Measurements from ENCODE around the gene AP1G1. TPM values are rescaled to one million over a fixed set of nuclear protein-coding genes. Genes with fewer than 3 reads are reported as not detected.

AP1G1 gene
- total RNA-seq, 2 donors from 2014 or later = 150 to 160 TPM

GRCh38 chr16:71726476-71727315, 81.9 kb downstream of the AP1G1 start:
- DNase-seq (no peak), ATAC-seq (no peak)
- no peaks in the 10 kb centered on the region for H3K27me3 Mint-ChIP-seq
- H3K9me3 ChIP-seq (ENCODE audit: control insufficient read depth, low read length, poor library complexity, severe bottlenecking) = no peaks in the 10 kb centered on the region
- H3K4me1 Mint-ChIP-seq = peaks cover 11% of the 10 kb centered on the region
- H3K36me3 Mint-ChIP-seq (ENCODE audit: low read depth) = peaks cover 3% of the 10 kb centered on the region
- H3K27ac Mint-ChIP-seq = no peak overlapping the region
- H3K4me3 Mint-ChIP-seq = no peak overlapping the region

GRCh38 chr16:71724320-71724751, 84.3 kb downstream of the AP1G1 start, which contains the start of gene PHLPP2:
PHLPP2 (minus strand) TSS chr16:71724701; CDS start chr16:71714795, 9,906 bp downstream.
- Mint-ChIP-seq H3K27me3 (no peaks in the 10 kb centered on the region), H3K36me3 (ENCODE audit: low read depth) (no peaks in the 10 kb centered on the region), H3K4me3 (peak within 1 kb of the TSS; percentile 87), H3K27ac (peak within 1 kb of the TSS; percentile 41), H3K4me1 (peaks cover 11% of the 10 kb centered on the region)
- DNase-seq (no peak), ATAC-seq (no peak)
- H3K9me3 ChIP-seq (ENCODE audit: control insufficient read depth, low read length, poor library complexity, severe bottlenecking) = no peaks in the 10 kb centered on the region

- Mint-ChIP-seq H3K27me3 (no peaks in the 10 kb centered on the region), H3K36me3 (ENCODE audit: low read depth) (no peaks in the 10 kb centered on the region), H3K4me1 (peaks cover 11% of the 10 kb centered on the region), H3K27ac (peak overlapping the region; percentile 41), H3K4me3 (peak overlapping the region; percentile 87)
- ATAC-seq (peak; percentile 84), DNase-seq (peak; percentile 71 to 84 (median 78))
- no peaks in the 10 kb centered on the region for H3K9me3 ChIP-seq (ENCODE audit: control insufficient read depth, low read length, poor library complexity, severe bottlenecking)
Observed at GRCh38 chr16:71723537-71724319, 84.9 kb downstream of the AP1G1 start.

DNA sequence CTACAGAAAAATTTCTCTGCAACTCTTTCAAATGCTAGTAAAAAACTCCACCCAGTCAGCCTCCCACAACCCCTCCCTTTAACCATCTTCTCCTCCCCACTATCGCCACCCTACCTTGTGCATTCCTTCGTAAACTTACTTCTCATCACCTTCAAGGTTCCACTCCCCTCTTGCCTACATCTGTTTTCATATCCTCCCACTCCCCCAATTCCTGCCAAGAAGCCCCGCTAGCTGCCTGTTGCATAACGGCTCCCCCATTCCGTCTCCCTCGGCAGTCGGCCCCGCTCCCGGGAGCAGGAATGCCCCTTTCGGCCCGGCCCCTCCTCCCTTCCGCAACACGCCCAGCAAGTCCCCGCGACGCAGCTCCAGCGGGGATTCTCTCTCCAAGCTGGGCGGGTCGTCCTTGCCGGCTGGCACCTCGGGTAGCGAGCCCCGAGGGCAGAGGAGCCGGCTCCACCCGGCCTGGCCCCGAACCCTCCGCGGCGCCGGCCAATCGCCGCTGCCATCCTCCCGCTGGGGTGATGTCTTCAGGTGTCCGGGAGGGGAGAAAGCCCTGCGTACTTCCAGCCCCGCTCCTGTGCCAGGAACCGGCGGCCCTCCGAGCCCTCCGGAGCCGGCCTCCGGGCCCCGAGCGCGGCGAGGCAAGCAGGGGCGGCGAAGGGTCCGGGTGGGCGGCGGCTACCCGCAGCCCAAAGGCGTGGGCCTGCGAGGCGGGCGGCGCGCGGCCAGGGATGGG, 85.7 kb downstream of the AP1G1 start:
- ATAC-seq (peak; percentile 49), DNase-seq (peak; percentile 20 to 63 (median 63))
- Mint-ChIP-seq H3K4me3 (peak overlapping the region; percentile 98), H3K4me1 (peaks cover 11% of the 10 kb centered on the region), H3K36me3 (ENCODE audit: low read depth) (no peaks in the 10 kb centered on the region), H3K27ac (peak overlapping the region; percentile 88), H3K27me3 (no peaks in the 10 kb centered on the region)
- no peaks in the 10 kb centered on the region for H3K9me3 ChIP-seq (ENCODE audit: control insufficient read depth, low read length, poor library complexity, severe bottlenecking)

- ATAC-seq = no peak
- no peak overlapping the region for H3K27ac Mint-ChIP-seq
- DNase-seq = no peak
- H3K36me3 Mint-ChIP-seq (ENCODE audit: low read depth) = peaks cover 2% of the 10 kb centered on the region
- no peaks in the 10 kb centered on the region for H3K27me3 Mint-ChIP-seq
- H3K4me3 Mint-ChIP-seq = peak overlapping the region; percentile 56
- H3K9me3 ChIP-seq (ENCODE audit: control insufficient read depth, low read length, poor library complexity, severe bottlenecking) = no peaks in the 10 kb centered on the region
- H3K4me1 Mint-ChIP-seq = peaks cover 18% of the 10 kb centered on the region
Observed at GRCh38 chr16:71721066-71721740, 87.4 kb downstream of the AP1G1 start.

DNA sequence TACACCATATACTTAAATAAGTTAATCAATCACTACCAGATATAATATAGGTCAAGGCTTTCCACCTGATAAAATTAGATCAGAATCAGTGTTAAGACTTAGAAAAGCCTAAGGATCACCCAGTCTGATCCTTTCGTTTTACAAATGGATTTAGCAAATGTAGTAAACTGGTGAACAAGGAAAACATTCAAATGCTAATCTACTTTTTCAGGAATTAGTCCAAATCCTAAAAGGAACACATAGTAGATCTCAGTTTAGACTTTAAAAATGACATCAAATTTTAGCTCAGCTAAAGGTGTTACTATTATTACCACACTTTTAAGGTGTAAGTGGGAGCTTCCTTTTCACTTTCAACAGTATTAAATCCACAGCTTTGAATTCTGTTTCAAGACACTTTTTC, 96.1 kb downstream of the AP1G1 start:
- Mint-ChIP-seq H3K4me3 (no peak overlapping the region), H3K4me1 (peaks cover 14% of the 10 kb centered on the region), H3K27ac (no peak overlapping the region), H3K27me3 (no peaks in the 10 kb centered on the region), H3K36me3 (ENCODE audit: low read depth) (peaks cover 5% of the 10 kb centered on the region)
- DNase-seq (no peak), ATAC-seq (no peak)
- no peaks in the 10 kb centered on the region for H3K9me3 ChIP-seq (ENCODE audit: control insufficient read depth, low read length, poor library complexity, severe bottlenecking)

DNA sequence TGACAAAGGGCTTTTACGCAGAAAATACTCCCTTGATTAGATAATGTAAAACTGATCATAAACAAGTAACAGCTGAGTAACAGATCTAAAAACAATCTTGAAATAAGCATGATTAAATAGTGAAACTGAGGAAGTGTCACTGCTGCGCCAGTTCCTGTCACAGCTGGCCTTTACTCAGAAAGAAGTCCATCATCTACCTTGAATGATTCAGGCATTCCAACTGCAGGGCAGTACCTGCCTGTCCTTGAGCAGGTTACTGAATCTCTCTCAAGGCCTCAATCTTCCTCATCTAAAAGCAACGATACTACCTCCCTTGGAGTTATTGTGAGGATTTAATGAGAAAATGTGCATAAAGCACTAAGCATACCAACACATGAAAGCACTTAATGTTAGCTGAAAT, 96.8 kb downstream of the AP1G1 start:
- H3K4me1 Mint-ChIP-seq = peaks cover 13% of the 10 kb centered on the region
- ATAC-seq (no peak), DNase-seq (no peak)
- H3K36me3 Mint-ChIP-seq (ENCODE audit: low read depth) = peaks cover 5% of the 10 kb centered on the region
- no peaks in the 10 kb centered on the region for H3K9me3 ChIP-seq (ENCODE audit: control insufficient read depth, low read length, poor library complexity, severe bottlenecking)
- no peaks in the 10 kb centered on the region for H3K27me3 Mint-ChIP-seq
- H3K27ac Mint-ChIP-seq = no peak overlapping the region
- H3K4me3 Mint-ChIP-seq = no peak overlapping the region

- peaks cover 8% of the 10 kb centered on the region for H3K4me1 Mint-ChIP-seq
Observed at GRCh38 chr16:71709229-71709781, 99.3 kb downstream of the AP1G1 start.

GRCh38 chr16:71708696-71709095, 99.9 kb downstream of the AP1G1 start:
- Mint-ChIP-seq H3K4me3 (no peak overlapping the region), H3K36me3 (ENCODE audit: low read depth) (no peaks in the 10 kb centered on the region), H3K27me3 (no peaks in the 10 kb centered on the region), H3K4me1 (peaks cover 8% of the 10 kb centered on the region), H3K27ac (no peak overlapping the region)
- no peaks in the 10 kb centered on the region for H3K9me3 ChIP-seq (ENCODE audit: control insufficient read depth, low read length, poor library complexity, severe bottlenecking)
- DNase-seq (no peak), ATAC-seq (no peak)

More at GRCh38 chr16:71709229-71709781, 99.3 kb downstream of the AP1G1 start:
- H3K4me3 Mint-ChIP-seq = no peak overlapping the region
- no peaks in the 10 kb centered on the region for H3K9me3 ChIP-seq (ENCODE audit: control insufficient read depth, low read length, poor library complexity, severe bottlenecking)
- DNase-seq (no peak), ATAC-seq (no peak)
- H3K27me3 Mint-ChIP-seq = no peaks in the 10 kb centered on the region
- H3K36me3 Mint-ChIP-seq (ENCODE audit: low read depth) = no peaks in the 10 kb centered on the region
- H3K27ac Mint-ChIP-seq = no peak overlapping the region

DNA sequence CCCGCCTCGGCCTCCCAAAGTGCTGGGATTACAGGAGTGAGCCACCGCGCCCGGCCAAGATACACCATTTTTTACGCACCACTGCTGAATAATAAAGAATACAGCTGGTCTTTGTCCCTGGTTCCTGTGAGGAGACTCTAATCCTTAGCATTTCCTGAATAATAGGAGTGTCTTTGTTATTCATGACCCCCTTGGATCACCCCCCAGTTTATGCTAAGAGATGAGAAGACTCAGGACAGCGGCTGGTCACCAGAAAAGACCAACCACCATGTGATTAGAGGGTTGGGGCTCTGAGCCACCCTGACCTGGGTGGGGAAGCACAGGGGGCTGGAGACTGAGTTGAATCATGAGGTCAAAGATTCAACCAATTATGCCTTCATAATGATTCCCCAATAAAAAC, 101.4 kb downstream of the AP1G1 start:
- no peak overlapping the region for H3K4me3 Mint-ChIP-seq
- ATAC-seq (no peak), DNase-seq (no peak)
- no peaks in the 10 kb centered on the region for H3K27me3 Mint-ChIP-seq
- H3K27ac Mint-ChIP-seq = no peak overlapping the region
- peaks cover 8% of the 10 kb centered on the region for H3K4me1 Mint-ChIP-seq
- H3K36me3 Mint-ChIP-seq (ENCODE audit: low read depth) = no peaks in the 10 kb centered on the region
- H3K9me3 ChIP-seq (ENCODE audit: control insufficient read depth, low read length, poor library complexity, severe bottlenecking) = no peaks in the 10 kb centered on the region

DNA sequence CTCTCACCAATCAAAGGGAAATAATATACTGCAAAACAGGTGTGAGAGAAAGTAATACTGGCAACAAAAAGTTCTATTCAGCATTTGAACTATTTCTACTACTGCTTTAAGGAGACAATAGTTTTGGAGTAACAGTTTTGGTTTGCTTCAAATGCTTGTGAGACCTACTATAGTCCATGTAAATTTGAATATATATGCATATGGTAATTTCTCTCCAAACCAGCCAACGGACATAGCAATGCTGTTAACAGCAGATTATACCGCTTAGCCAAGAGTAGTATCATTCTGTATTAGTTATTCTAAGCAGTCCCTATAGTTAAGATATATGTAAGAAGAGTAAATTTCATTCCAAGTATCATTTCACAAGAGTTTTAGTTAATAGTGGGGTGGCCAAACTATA, 102.6 kb downstream of the AP1G1 start:
- no peak for DNase-seq
- Mint-ChIP-seq H3K4me3 (no peak overlapping the region), H3K36me3 (ENCODE audit: low read depth) (no peaks in the 10 kb centered on the region), H3K27ac (no peak overlapping the region), H3K27me3 (no peaks in the 10 kb centered on the region), H3K4me1 (peaks cover 6% of the 10 kb centered on the region)
- no peak for ATAC-seq
- no peaks in the 10 kb centered on the region for H3K9me3 ChIP-seq (ENCODE audit: control insufficient read depth, low read length, poor library complexity, severe bottlenecking)

GRCh38 chr16:71703333-71703732, 105.3 kb downstream of the AP1G1 start:
- no peaks in the 10 kb centered on the region for H3K36me3 Mint-ChIP-seq (ENCODE audit: low read depth)
- DNase-seq (no peak), ATAC-seq (no peak)
- H3K27ac Mint-ChIP-seq = no peak overlapping the region
- no peaks in the 10 kb centered on the region for H3K27me3 Mint-ChIP-seq
- peaks cover 9% of the 10 kb centered on the region for H3K4me1 Mint-ChIP-seq
- no peak overlapping the region for H3K4me3 Mint-ChIP-seq
- no peaks in the 10 kb centered on the region for H3K9me3 ChIP-seq (ENCODE audit: control insufficient read depth, low read length, poor library complexity, severe bottlenecking)
